Measurements from ENCODE around the gene IL27RA. TPM values are rescaled to one million over a fixed set of nuclear protein-coding genes. Genes with fewer than 3 reads are reported as not detected.

The IL27RA gene
- total RNA-seq, 2 experiments from 2014 or later, result 46.5 to 48.2 TPM

DNA sequence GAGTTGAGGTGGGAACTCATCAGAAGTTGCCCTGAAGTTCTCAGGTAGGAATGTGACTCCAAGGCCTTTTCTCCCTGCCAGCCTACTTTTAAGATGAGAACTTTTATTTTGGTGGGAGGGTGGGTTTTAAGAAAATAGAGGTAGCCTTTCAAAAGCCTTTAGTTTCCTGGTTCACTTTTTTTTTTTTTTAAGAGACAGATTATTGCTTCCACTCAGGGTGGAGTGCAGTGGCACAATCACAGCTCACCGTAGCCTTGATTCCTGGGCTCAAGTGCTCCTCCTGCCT lies 51.1 kb downstream of the IL27RA start:
- CTCF ChIA-PET, result interaction anchor here (1.3 to 4.4 kb wide), 4 partner anchors 10 to 266 kb away, joined by 3 to 30 read pairs (median 12); partner anchors contain the start of gene MISP3
- Mint-ChIP-seq H3K9me3 (no peaks in the 10 kb centered on the region), H3K4me3 (peak overlapping the region; percentile 96), H3K36me3 (ENCODE audit: low read depth) (peaks cover 7% of the 10 kb centered on the region), H3K27ac (peak overlapping the region; percentile 70), H3K27me3 (no peaks in the 10 kb centered on the region), H3K4me1 (ENCODE audit: low read depth) (peaks cover 12% of the 10 kb centered on the region)
- ATAC-seq, result no peak
- intact Hi-C loops (cut with micrococcal nuclease), result no loop called here
- no peak for DNase-seq
- POLR2A ChIA-PET, result interaction anchor here (1.3 to 1.8 kb wide), 2 partner anchors 9 to 21 kb away, joined by 3 to 7 read pairs; no protein-coding TSS in a partner anchor
- TF ChIP-seq, protein P1, sequence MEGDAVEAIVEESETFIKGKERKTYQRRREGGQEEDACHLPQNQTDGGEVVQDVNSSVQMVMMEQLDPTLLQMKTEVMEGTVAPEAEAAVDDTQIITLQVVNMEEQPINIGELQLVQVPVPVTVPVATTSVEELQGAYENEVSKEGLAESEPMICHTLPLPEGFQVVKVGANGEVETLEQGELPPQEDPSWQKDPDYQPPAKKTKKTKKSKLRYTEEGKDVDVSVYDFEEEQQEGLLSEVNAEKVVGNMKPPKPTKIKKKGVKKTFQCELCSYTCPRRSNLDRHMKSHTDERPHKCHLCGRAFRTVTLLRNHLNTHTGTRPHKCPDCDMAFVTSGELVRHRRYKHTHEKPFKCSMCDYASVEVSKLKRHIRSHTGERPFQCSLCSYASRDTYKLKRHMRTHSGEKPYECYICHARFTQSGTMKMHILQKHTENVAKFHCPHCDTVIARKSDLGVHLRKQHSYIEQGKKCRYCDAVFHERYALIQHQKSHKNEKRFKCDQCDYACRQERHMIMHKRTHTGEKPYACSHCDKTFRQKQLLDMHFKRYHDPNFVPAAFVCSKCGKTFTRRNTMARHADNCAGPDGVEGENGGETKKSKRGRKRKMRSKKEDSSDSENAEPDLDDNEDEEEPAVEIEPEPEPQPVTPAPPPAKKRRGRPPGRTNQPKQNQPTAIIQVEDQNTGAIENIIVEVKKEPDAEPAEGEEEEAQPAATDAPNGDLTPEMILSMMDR (IDR thresholded peaks at IDR 0.05), result no peak

DNA sequence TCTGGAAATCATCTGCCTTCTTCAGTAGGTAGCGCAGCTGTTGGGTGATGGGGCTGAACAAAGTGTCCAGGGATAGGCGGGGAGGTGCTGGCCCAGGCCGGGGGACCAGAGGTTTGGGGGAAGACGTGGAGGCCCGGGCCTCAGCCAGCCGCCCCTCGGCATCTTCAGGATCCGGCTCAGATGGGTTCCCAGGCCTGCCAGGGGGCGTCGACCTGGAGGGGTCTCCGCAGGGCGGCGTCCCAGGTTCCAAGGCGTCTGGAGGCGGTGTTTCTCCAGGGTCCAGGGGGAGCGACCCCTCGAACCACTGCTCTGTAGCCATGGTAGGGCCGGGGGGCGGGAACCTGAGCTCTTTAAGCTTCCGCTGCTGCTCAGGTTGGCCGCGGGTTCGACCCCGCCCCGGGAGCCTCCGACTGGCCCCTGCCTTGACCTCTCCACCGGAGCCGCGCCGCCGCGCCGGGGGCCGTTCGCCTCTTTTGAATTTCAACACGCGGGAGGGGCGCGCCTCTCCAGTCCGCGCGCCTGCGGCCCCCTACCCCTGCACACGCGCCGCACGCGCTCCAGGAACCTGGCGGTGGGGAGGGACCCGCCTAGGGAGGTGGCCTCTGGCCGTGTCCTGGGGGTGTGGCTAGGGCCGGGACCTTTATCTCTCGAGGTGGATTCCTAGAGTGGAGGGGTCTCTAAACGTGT lies 53.9 kb downstream of the IL27RA start, which contains the start of gene C19orf67:
Gene C19orf67 (minus strand): TSS at position 475 of the 687 bp plus-strand sequence. CDS start 156 bp downstream, at position 319.
- no peak for DNase-seq
- intact Hi-C loops (cut with micrococcal nuclease), result no loop called here
- Mint-ChIP-seq H3K36me3 (ENCODE audit: low read depth) (peaks cover 21% of the 10 kb centered on the region), H3K27ac (peak within 1 kb of the TSS; percentile 46), H3K9me3 (no peaks in the 10 kb centered on the region), H3K4me3 (no peak within 1 kb of the TSS), H3K4me1 (ENCODE audit: low read depth) (peaks cover 13% of the 10 kb centered on the region), H3K27me3 (no peaks in the 10 kb centered on the region)
- ChIA-PET POLR2A (no interaction called here), CTCF (interaction anchor here (0.5 to 1.7 kb wide), 2 partner anchors 50 to 51 kb away, joined by 3 to 7 read pairs; partner anchors contain the start of gene ASF1B)
- no peak for ATAC-seq
- TF ChIP-seq, protein P1 (IDR thresholded peaks at IDR 0.05), result no peak

DNA sequence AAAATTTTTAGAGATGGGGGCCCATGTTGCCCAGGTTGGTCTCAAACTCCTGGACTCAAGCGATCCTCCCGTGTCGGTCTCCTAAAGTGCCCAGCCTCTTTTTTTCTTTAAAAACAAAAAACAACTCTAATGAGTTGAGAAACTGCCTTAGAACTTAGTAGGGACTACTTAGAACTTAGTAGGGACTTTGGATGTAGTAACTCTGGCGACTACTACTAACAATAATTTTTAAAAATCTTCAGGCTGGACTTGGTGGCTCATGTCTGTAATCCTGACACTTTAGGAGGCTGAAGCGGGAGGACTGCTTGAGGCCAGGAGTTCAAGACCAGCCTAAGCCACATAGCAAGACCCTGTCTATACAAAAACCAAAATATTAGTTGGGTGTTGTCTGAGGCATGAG lies 54.5 kb downstream of the IL27RA start:
- ATAC-seq (no peak), DNase-seq (no peak)
- intact Hi-C loops (cut with micrococcal nuclease), result no loop called here
- Mint-ChIP-seq H3K36me3 (ENCODE audit: low read depth) (peaks cover 21% of the 10 kb centered on the region), H3K4me1 (ENCODE audit: low read depth) (peaks cover 11% of the 10 kb centered on the region), H3K27ac (no peak overlapping the region), H3K9me3 (no peaks in the 10 kb centered on the region), H3K27me3 (no peaks in the 10 kb centered on the region), H3K4me3 (no peak overlapping the region)
- ChIA-PET POLR2A (no interaction called here), CTCF (interaction anchor here (0.5 to 4.3 kb wide), 2 partner anchors 14 to 49 kb away, joined by 3 to 16 read pairs; partner anchors contain the start of gene MISP3)
- TF ChIP-seq, protein P1 (IDR thresholded peaks at IDR 0.05), result no peak

DNA sequence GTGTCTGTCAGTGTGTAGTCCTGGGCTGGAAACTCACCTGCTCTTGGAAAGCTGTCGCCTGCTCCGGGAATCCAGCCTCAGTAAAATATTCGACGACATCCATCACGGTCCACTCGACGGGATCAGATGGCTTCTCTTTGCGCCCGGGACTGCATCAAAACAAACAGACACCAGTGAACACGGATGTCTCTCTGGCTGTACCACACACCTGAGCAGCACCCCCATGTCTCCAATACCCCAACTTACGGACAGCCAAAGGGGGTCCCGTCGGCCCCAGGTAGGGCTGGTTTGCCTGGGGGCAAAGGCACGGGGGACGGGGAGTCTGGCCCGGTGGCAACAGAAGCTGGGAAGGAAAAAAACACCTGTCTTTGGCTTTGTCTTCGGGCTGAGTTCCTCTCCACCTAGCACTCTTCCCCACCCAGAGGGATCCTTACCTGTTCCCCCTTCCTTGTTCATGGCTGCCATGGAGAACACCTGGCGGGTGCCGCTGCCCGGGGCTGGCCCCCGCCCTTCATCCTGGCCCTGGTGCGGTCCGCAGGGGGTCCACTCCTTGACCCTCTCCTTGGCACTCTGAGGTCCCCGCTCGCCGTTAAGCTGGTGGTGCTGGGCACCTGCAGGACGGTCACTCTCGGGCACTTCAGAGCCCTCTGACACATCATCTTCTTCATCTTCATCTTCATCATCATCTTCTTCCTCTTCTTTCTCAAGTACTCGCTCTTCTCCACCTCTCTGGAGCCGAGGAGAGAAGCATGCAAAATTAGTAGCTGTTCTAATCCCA lies 57.3 kb downstream of the IL27RA start:
- peak overlapping the region; percentile 75 for H3K27ac Mint-ChIP-seq
- H3K4me3 Mint-ChIP-seq, result peak overlapping the region; percentile 77
- ChIA-PET POLR2A (interaction anchor here (0.9 to 2.5 kb wide), 2 partner anchors 12 to 25 kb away, joined by 3 to 9 read pairs; no protein-coding TSS in a partner anchor), CTCF (interaction anchor here (1.0 to 4.3 kb wide), 3 partner anchors 16 to 227 kb away, joined by 3 to 16 read pairs (median 3); partner anchors contain the start of genes ASF1B and MISP3)
- intact Hi-C loops (cut with micrococcal nuclease), result no loop called here
- peaks cover 11% of the 10 kb centered on the region for H3K9me3 Mint-ChIP-seq
- H3K27me3 Mint-ChIP-seq, result no peaks in the 10 kb centered on the region
- DNase-seq (no peak), ATAC-seq (no peak)
- H3K4me1 Mint-ChIP-seq (ENCODE audit: low read depth), result peaks cover 16% of the 10 kb centered on the region
- peaks cover 33% of the 10 kb centered on the region for H3K36me3 Mint-ChIP-seq (ENCODE audit: low read depth)
- TF ChIP-seq, protein P1 (IDR thresholded peaks at IDR 0.05), result no peak

Measured in activated CD8-positive, alpha-beta T cell treated with anti-CD3 and anti-CD28 coated beads for 36 hours (primary cell).